A673 (cell line): ENCODE results near the gene CABP4.
"Not testable (repeated sequence)": the region's sequence is repeated elsewhere in the genome, so short reads cannot be mapped to it uniquely, and the experiment has no call there.

Experiments used
- EZH2 ChIP-seq: fragments of 200-600 bp; sonication (generic); IDR thresholded peaks from 2 replicates; pipeline ENCODE4 v1.6.1; 2017; ENCODE audit warnings: borderline replicate concordance, low read depth, mild to moderate bottlenecking, mixed read lengths, antibody characterized with exemption, low read length; ENCODE audit not compliant: poor library complexity, severe bottlenecking
- TF ChIP-seq, protein P1 (sequence below): fragments of 300-800, 200-600 bp; sonication (generic); conservative IDR thresholded peaks from 2 replicates; pipeline ENCODE4 v1.5.1; 2017; ENCODE audit warnings: low read depth, mild to moderate bottlenecking, antibody characterized with exemption, low read length, moderate library complexity, mixed read lengths

DNA sequence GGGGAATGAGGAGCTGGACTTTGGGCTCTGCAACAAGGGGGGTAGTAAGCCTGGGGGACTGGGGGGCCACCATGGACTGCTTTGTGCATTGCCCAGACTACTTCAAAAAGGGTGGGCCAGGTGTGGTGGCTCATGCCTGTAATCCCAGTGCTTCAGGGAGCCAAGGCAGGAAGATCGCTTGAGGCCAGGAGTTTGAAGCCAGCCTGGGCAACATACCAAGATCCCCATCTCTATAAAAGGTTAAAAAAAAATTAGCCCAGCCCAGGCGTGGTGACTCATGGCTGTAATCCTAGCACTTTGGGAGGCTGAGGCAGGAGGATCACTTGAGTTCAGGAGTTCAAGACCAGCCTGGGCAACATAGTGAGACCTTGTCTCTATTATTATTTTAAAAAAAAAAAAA lies 10.4 kb downstream of the CABP4 start:
- TF ChIP-seq, protein P1, sequence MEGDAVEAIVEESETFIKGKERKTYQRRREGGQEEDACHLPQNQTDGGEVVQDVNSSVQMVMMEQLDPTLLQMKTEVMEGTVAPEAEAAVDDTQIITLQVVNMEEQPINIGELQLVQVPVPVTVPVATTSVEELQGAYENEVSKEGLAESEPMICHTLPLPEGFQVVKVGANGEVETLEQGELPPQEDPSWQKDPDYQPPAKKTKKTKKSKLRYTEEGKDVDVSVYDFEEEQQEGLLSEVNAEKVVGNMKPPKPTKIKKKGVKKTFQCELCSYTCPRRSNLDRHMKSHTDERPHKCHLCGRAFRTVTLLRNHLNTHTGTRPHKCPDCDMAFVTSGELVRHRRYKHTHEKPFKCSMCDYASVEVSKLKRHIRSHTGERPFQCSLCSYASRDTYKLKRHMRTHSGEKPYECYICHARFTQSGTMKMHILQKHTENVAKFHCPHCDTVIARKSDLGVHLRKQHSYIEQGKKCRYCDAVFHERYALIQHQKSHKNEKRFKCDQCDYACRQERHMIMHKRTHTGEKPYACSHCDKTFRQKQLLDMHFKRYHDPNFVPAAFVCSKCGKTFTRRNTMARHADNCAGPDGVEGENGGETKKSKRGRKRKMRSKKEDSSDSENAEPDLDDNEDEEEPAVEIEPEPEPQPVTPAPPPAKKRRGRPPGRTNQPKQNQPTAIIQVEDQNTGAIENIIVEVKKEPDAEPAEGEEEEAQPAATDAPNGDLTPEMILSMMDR, result not testable (repeated sequence)
- TF ChIP-seq EZH2, result not testable (repeated sequence)
